Activated CD4-positive, alpha-beta T cell treated with anti-CD3 and anti-CD28 coated beads, Interleukin-2, amount 10 ng/mL, durations not matched to agents 24 days and 14 days (primary cell): ENCODE measurements around the gene CSN1S1. TPM values are rescaled to one million over a fixed set of nuclear protein-coding genes. Genes with fewer than 3 reads are reported as not detected.
"Not testable (repeated sequence)": the region's sequence is repeated elsewhere in the genome, so short reads cannot be mapped to it uniquely, and the experiment has no call there.

Experiments
- DNase-seq: peaks from one replicate; pipeline ENCODE4 v3.0.0; 2022
- H3K27ac Mint-ChIP-seq: one replicate; pipeline ENCODE4 v1.8.0; 2022; ENCODE audit warnings: mild to moderate bottlenecking, mixed read lengths
- H3K27me3 Mint-ChIP-seq: one replicate; pipeline ENCODE4 v1.8.0; 2022; ENCODE audit warnings: mixed read lengths
- H3K36me3 Mint-ChIP-seq: one replicate; pipeline ENCODE4 v1.8.0; 2022; ENCODE audit warnings: low read depth, mild to moderate bottlenecking, mixed read lengths
- H3K4me1 Mint-ChIP-seq: one replicate; pipeline ENCODE4 v1.8.0; 2021; ENCODE audit warnings: mixed read lengths
- H3K4me3 Mint-ChIP-seq: one replicate; pipeline ENCODE4 v1.8.0; 2022; ENCODE audit warnings: mild to moderate bottlenecking, moderate library complexity, mixed read lengths
- H3K9me3 Mint-ChIP-seq: one replicate; pipeline ENCODE4 v1.8.0; 2021; ENCODE audit warnings: mixed read lengths
- intact Hi-C: fragments of 100-400 bp; cut with micrococcal nuclease; formaldehyde crosslinking; loops from one replicate; pipeline ENCODE4 v1.15.1; 2023
- total RNA-seq: library from RNA; stranded (reverse); gene quantifications from 2 replicates; pipeline ENCODE4 v1.2.3, GENCODE V29; 2022

CSN1S1 gene
- not detected in 2 replicates for total RNA-seq

GRCh38 chr4:69930768-69931167 is at the start of gene CSN1S1:
TSS of gene CSN1S1 (plus strand) at chr4:69931068. CDS start at chr4:69932556, 1,488 bp downstream.
- no peaks in the 10 kb centered on the region for H3K27me3 Mint-ChIP-seq
- H3K27ac Mint-ChIP-seq = no peak within 1 kb of the TSS
- intact Hi-C loops = no loop called here
- H3K4me3 Mint-ChIP-seq = no peak within 1 kb of the TSS
- H3K9me3 Mint-ChIP-seq = no peaks in the 10 kb centered on the region
- no peaks in the 10 kb centered on the region for H3K36me3 Mint-ChIP-seq
- DNase-seq = no peak
- no peaks in the 10 kb centered on the region for H3K4me1 Mint-ChIP-seq

DNA sequence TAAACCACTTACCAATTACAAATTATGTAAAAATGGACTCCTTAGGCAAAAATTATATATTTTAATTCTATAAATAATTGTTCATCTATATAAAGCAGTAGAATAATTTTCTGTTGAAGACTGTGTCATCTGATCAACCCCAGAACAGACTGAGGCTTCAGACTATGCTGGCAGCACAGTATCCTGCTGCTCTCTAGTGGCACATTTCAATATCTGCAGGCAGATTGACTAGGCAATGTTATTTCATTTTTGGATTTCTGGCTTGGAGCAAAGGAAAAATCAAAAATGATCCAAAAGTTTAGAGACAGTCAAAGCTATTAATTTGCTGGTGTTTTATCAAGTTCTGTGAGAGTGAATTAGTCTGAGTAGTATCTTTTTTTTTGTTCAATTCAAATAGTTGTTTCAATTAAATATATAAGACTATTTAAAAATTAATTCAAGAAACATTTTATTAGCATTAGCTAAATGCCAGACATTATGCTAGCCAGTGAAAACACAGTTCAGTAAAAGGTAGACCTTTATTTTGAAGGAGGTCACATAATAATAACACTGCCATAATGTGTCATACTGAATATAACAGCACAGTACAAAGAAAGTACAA is 49.6 kb upstream of the CSN1S1 start:
- no peaks in the 10 kb centered on the region for H3K4me1 Mint-ChIP-seq
- H3K27ac Mint-ChIP-seq = no peak overlapping the region
- intact Hi-C loops = loop anchor here (1.0 kb wide), 1 partner anchor 192 kb away; no protein-coding TSS in a partner anchor
- peak; percentile 70 for DNase-seq
- no peak overlapping the region for H3K4me3 Mint-ChIP-seq
- H3K9me3 Mint-ChIP-seq = no peaks in the 10 kb centered on the region
- no peaks in the 10 kb centered on the region for H3K36me3 Mint-ChIP-seq
- no peaks in the 10 kb centered on the region for H3K27me3 Mint-ChIP-seq

- Mint-ChIP-seq H3K4me3 (no peak overlapping the region), H3K36me3 (no peaks in the 10 kb centered on the region), H3K4me1 (no peaks in the 10 kb centered on the region), H3K27ac (no peak overlapping the region), H3K9me3 (no peaks in the 10 kb centered on the region), H3K27me3 (no peaks in the 10 kb centered on the region)
- intact Hi-C loops = no loop called here
- no peak for DNase-seq
Measured at GRCh38 chr4:69882150-69882549, 48.7 kb upstream of the CSN1S1 start.

DNA sequence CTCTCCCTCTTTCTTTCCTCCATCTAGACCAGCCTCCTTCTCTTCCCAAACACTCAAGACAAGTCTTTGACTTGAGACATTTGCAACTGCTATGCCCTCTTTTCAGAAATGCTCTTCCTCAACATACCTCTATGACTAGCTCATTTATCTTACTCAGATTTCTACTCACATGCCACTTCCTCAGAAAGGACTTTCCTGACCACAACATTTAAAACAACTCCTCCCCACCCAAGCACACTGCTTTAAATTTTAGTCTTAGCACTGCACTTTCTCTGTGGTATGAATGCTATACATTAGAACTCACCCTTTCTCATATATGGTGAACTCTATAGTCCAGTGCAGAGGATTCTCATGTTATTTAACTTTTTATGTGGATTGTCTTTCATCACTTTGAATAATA is 42.5 kb upstream of the CSN1S1 start:
- Mint-ChIP-seq H3K9me3 (no peaks in the 10 kb centered on the region), H3K4me1 (peaks cover 3% of the 10 kb centered on the region), H3K27me3 (peaks cover 2% of the 10 kb centered on the region), H3K4me3 (no peak overlapping the region), H3K36me3 (no peaks in the 10 kb centered on the region), H3K27ac (no peak overlapping the region)
- no peak for DNase-seq
- intact Hi-C loops = no loop called here

- H3K9me3 Mint-ChIP-seq = no peaks in the 10 kb centered on the region
Measured at GRCh38 chr4:69894186-69894585, 36.7 kb upstream of the CSN1S1 start.

GRCh38 chr4:69894721-69895120 is 36.1 kb upstream of the CSN1S1 start:
- intact Hi-C loops = no loop called here
- no peaks in the 10 kb centered on the region for H3K36me3 Mint-ChIP-seq
- no peaks in the 10 kb centered on the region for H3K4me1 Mint-ChIP-seq
- no peak for DNase-seq
- H3K27me3 Mint-ChIP-seq = peaks cover 6% of the 10 kb centered on the region
- no peaks in the 10 kb centered on the region for H3K9me3 Mint-ChIP-seq
- H3K27ac Mint-ChIP-seq = no peak overlapping the region
- no peak overlapping the region for H3K4me3 Mint-ChIP-seq

More at GRCh38 chr4:69894186-69894585, 36.7 kb upstream of the CSN1S1 start:
- Mint-ChIP-seq H3K27ac (no peak overlapping the region), H3K27me3 (peaks cover 6% of the 10 kb centered on the region), H3K4me3 (no peak overlapping the region), H3K36me3 (no peaks in the 10 kb centered on the region), H3K4me1 (no peaks in the 10 kb centered on the region)
- intact Hi-C loops = no loop called here
- no peak for DNase-seq

DNA sequence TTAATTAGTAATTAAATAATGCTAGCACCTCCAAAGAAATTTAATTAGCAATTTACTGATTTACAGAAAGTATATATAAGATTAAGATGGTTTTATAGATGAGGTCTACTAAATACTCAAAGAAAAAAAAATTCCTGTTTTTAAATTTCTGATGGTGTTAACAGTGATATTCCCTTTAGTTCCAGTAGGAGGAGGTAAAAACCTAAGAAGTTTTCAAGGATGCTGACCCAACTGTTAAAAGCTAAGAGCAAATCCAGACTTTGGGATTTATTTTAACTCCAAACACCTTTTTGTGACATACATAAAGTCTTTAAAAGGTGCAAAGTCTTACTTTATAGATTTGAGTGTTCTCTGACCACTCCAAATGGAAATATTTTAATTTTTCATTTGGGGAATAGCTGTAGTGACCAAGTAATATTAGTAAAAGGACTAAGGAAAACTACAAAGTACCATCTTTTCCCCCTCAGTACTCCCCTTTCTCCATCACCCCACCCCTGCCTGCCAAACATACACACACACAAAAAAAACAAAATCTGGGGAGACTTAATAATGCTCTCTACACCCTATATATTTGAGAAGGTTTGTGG is 34.2 kb upstream of the CSN1S1 start:
- peaks cover 6% of the 10 kb centered on the region for H3K27me3 Mint-ChIP-seq
- H3K4me3 Mint-ChIP-seq = no peak overlapping the region
- H3K9me3 Mint-ChIP-seq = no peaks in the 10 kb centered on the region
- no peak for DNase-seq
- no peaks in the 10 kb centered on the region for H3K4me1 Mint-ChIP-seq
- no peaks in the 10 kb centered on the region for H3K36me3 Mint-ChIP-seq
- no peak overlapping the region for H3K27ac Mint-ChIP-seq
- intact Hi-C loops = no loop called here

- no peak for DNase-seq
- Mint-ChIP-seq H3K36me3 (no peaks in the 10 kb centered on the region), H3K9me3 (no peaks in the 10 kb centered on the region), H3K27me3 (peaks cover 9% of the 10 kb centered on the region), H3K27ac (no peak overlapping the region), H3K4me1 (no peaks in the 10 kb centered on the region), H3K4me3 (no peak overlapping the region)
- intact Hi-C loops = no loop called here
Measured at GRCh38 chr4:69907151-69907550, 23.7 kb upstream of the CSN1S1 start.

GRCh38 chr4:69909195-69909594 is 21.7 kb upstream of the CSN1S1 start:
- no peaks in the 10 kb centered on the region for H3K4me1 Mint-ChIP-seq
- H3K9me3 Mint-ChIP-seq = no peaks in the 10 kb centered on the region
- no peak overlapping the region for H3K27ac Mint-ChIP-seq
- no peaks in the 10 kb centered on the region for H3K36me3 Mint-ChIP-seq
- H3K4me3 Mint-ChIP-seq = no peak overlapping the region
- intact Hi-C loops = no loop called here
- H3K27me3 Mint-ChIP-seq = peaks cover 3% of the 10 kb centered on the region
- DNase-seq = no peak

GRCh38 chr4:69910016-69910782 is 20.7 kb upstream of the CSN1S1 start:
- no peaks in the 10 kb centered on the region for H3K9me3 Mint-ChIP-seq
- intact Hi-C loops = no loop called here
- H3K36me3 Mint-ChIP-seq = no peaks in the 10 kb centered on the region
- peaks cover 3% of the 10 kb centered on the region for H3K27me3 Mint-ChIP-seq
- H3K27ac Mint-ChIP-seq = no peak overlapping the region
- no peaks in the 10 kb centered on the region for H3K4me1 Mint-ChIP-seq
- no peak overlapping the region for H3K4me3 Mint-ChIP-seq
- DNase-seq = no peak

GRCh38 chr4:69920874-69921273 is 10.0 kb upstream of the CSN1S1 start:
- Mint-ChIP-seq H3K9me3 (no peaks in the 10 kb centered on the region), H3K36me3 (no peaks in the 10 kb centered on the region), H3K4me3 (no peak overlapping the region), H3K4me1 (no peaks in the 10 kb centered on the region), H3K27ac (no peak overlapping the region), H3K27me3 (peaks cover 2% of the 10 kb centered on the region)
- no peak for DNase-seq
- intact Hi-C loops = no loop called here

- not testable (repeated sequence) for H3K9me3 Mint-ChIP-seq, DNase-seq
Measured at GRCh38 chr4:69923782-69924410, 7.0 kb upstream of the CSN1S1 start.

DNA sequence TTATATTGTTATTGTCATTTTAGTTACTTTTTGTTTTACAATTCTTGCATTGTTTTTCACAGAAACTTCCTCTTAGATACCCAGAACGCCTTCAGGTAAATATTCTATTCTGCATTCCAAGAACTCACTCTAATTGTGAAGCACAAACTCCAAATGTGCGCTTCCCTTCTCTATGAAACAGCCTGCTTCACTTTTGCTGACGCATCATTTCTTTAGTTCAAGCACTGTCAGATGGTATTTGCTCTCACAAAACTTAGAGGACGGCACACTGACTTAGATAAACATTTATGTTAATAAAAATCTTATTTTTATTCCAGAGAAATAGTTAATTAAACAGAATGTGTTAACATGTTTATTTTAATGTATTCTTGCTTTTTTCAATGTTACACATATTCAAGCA is 3.3 kb downstream of the CSN1S1 start:
- intact Hi-C loops = no loop called here
- Mint-ChIP-seq H3K36me3 (no peaks in the 10 kb centered on the region), H3K4me3 (no peak overlapping the region), H3K27me3 (no peaks in the 10 kb centered on the region), H3K4me1 (no peaks in the 10 kb centered on the region), H3K27ac (no peak overlapping the region), H3K9me3 (no peaks in the 10 kb centered on the region)
- DNase-seq = no peak

More at GRCh38 chr4:69923782-69924410, 7.0 kb upstream of the CSN1S1 start:
- intact Hi-C loops, H3K4me1 Mint-ChIP-seq, H3K36me3 Mint-ChIP-seq, H3K4me3 Mint-ChIP-seq, H3K27ac Mint-ChIP-seq, H3K27me3 Mint-ChIP-seq: not testable (repeated sequence)

DNA sequence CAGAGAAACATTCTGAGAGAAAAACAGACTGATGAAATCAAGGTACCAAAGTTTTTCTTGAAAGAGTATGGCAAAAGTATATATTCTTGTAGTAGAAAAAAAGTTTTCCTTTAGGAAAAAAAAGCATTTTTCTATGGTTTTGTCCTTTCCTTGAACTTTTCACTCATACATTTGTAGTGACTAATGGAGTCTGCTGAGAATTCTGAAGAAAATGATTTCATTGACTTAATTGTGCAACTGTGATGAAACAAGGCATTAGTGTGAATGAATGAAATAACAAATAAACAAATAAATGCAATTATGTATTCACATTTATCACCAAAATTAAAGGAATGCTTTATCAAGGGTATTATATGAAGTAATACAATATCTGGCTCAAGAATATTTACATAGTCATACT is 5.7 kb downstream of the CSN1S1 start:
- Mint-ChIP-seq H3K4me3 (no peak overlapping the region), H3K36me3 (no peaks in the 10 kb centered on the region), H3K27me3 (no peaks in the 10 kb centered on the region), H3K4me1 (no peaks in the 10 kb centered on the region), H3K27ac (no peak overlapping the region), H3K9me3 (no peaks in the 10 kb centered on the region)
- intact Hi-C loops = no loop called here
- no peak for DNase-seq
